ENCODE results near the gene ITPK1.

The ITPK1 gene

GRCh38 chr14:92937051-92937937, 178.4 kb downstream of the ITPK1 start:
- no peak for DNase-seq (ENCODE audit: low read depth)

GRCh38 chr14:92936085-92936484, 179.6 kb downstream of the ITPK1 start:
- no peak for DNase-seq (ENCODE audit: low read depth)

GRCh38 chr14:92935446-92935845, 180.3 kb downstream of the ITPK1 start:
- no peak for DNase-seq (ENCODE audit: low read depth)

GRCh38 chr14:92934196-92935085, 181.3 kb downstream of the ITPK1 start:
- DNase-seq (ENCODE audit: low read depth): no peak

GRCh38 chr14:92933481-92933880, 182.2 kb downstream of the ITPK1 start:
- no peak for DNase-seq (ENCODE audit: low read depth)

GRCh38 chr14:92932448-92933395, 183.0 kb downstream of the ITPK1 start:
- DNase-seq (ENCODE audit: low read depth): no peak

- DNase-seq (ENCODE audit: low read depth): no peak
Measured at GRCh38 chr14:92931681-92932447, 183.9 kb downstream of the ITPK1 start.

GRCh38 chr14:92930737-92931602, 184.8 kb downstream of the ITPK1 start:
- peak; percentile 41 for DNase-seq (ENCODE audit: low read depth)

- DNase-seq (ENCODE audit: low read depth): no peak
Measured at GRCh38 chr14:92929689-92930608, 185.8 kb downstream of the ITPK1 start.

- DNase-seq (ENCODE audit: low read depth): no peak
Measured at GRCh38 chr14:92928961-92929688, 186.6 kb downstream of the ITPK1 start.

GRCh38 chr14:92928258-92928629, 187.5 kb downstream of the ITPK1 start:
- DNase-seq (ENCODE audit: low read depth): no peak

- no peak for DNase-seq (ENCODE audit: low read depth)
Measured at GRCh38 chr14:92927349-92928257, 188.1 kb downstream of the ITPK1 start.

- DNase-seq (ENCODE audit: low read depth): no peak
Measured at GRCh38 chr14:92926931-92927330, 188.8 kb downstream of the ITPK1 start.

GRCh38 chr14:92926180-92926845, 189.4 kb downstream of the ITPK1 start:
- no peak for DNase-seq (ENCODE audit: low read depth)

GRCh38 chr14:92925446-92925845, 190.3 kb downstream of the ITPK1 start:
- no peak for DNase-seq (ENCODE audit: low read depth)

GRCh38 chr14:92924247-92924646, 191.5 kb downstream of the ITPK1 start:
- no peak for DNase-seq (ENCODE audit: low read depth)

GRCh38 chr14:92923744-92924103, 192.0 kb downstream of the ITPK1 start:
- no peak for DNase-seq (ENCODE audit: low read depth)
